HG03060 (cell line): ENCODE data around the gene CST4.
"Not testable (repeated sequence)": the region's sequence is repeated elsewhere in the genome, so short reads cannot be mapped to it uniquely, and the experiment has no call there.

Experiments
- ATAC-seq: cut with Tn5 transposase; IDR thresholded peaks from one replicate; pipeline ENCODE4 v1.9.1; 2021; ENCODE audit warnings: low read depth, moderate number of reproducible peaks; ENCODE audit not compliant: unreplicated experiment

Gene CST4

GRCh38 chr20:23688684-23689398 is at the start of gene CST4:
CST4 (minus strand) TSS chr20:23689038; CDS start chr20:23688969, 69 bp downstream.
- not testable (repeated sequence) for ATAC-seq

- ATAC-seq, result not testable (repeated sequence)
Measured at GRCh38 chr20:23735391-23735790, 46.6 kb upstream of the CST4 start.

- not testable (repeated sequence) for ATAC-seq
Measured at GRCh38 chr20:23734949-23735348, 46.1 kb upstream of the CST4 start.

GRCh38 chr20:23734440-23734839 is 45.6 kb upstream of the CST4 start:
- not testable (repeated sequence) for ATAC-seq

GRCh38 chr20:23727016-23727415 is 38.2 kb upstream of the CST4 start:
- no peak for ATAC-seq

- no peak for ATAC-seq
Measured at GRCh38 chr20:23725102-23725501, 36.3 kb upstream of the CST4 start.

GRCh38 chr20:23723659-23724307 is 34.9 kb upstream of the CST4 start:
- ATAC-seq, result not testable (repeated sequence)

- ATAC-seq, result not testable (repeated sequence)
Measured at GRCh38 chr20:23722851-23723250, 34.0 kb upstream of the CST4 start.

GRCh38 chr20:23721962-23722361 is 33.1 kb upstream of the CST4 start:
- no peak for ATAC-seq

- ATAC-seq, result not testable (repeated sequence)
Measured at GRCh38 chr20:23719351-23719750, 30.5 kb upstream of the CST4 start.

GRCh38 chr20:23711778-23712177 is 22.9 kb upstream of the CST4 start:
- ATAC-seq, result not testable (repeated sequence)

GRCh38 chr20:23710771-23711170 is 21.9 kb upstream of the CST4 start:
- ATAC-seq, result no peak

- no peak for ATAC-seq
Measured at GRCh38 chr20:23705895-23706294, 17.1 kb upstream of the CST4 start.

- no peak for ATAC-seq
Measured at GRCh38 chr20:23702021-23702420, 13.2 kb upstream of the CST4 start.

- no peak for ATAC-seq
Measured at GRCh38 chr20:23700931-23701330, 12.1 kb upstream of the CST4 start.

- ATAC-seq, result no peak
Measured at GRCh38 chr20:23697947-23698346, 9.1 kb upstream of the CST4 start.

- not testable (repeated sequence) for ATAC-seq
Measured at GRCh38 chr20:23695068-23695395, 6.2 kb upstream of the CST4 start.

- ATAC-seq, result not testable (repeated sequence)
Measured at GRCh38 chr20:23694178-23695067, 5.6 kb upstream of the CST4 start.

GRCh38 chr20:23692725-23693619 is 4.1 kb upstream of the CST4 start:
- not testable (repeated sequence) for ATAC-seq

- ATAC-seq, result no peak
Measured at GRCh38 chr20:23691675-23692074, 2.8 kb upstream of the CST4 start.
